Spinal cord (tissue), 10 donors: ENCODE measurements around the gene IL25. TPM values are rescaled to one million over a fixed set of nuclear protein-coding genes. Genes with fewer than 3 reads are reported as not detected.

Experiments
- DNase-seq, 6 donors: peaks; one replicate each; pipeline versions ENCODE4 v3.0.0 to v3.0.0-alpha.2; 2013 to 2015; ENCODE audit warnings: low spot score in 6 of 6, low read depth in 4 of 6
- H3K27ac ChIP-seq: one replicate; pipeline ENCODE4 v1.5.1; 2013; ENCODE audit warnings: low read depth, low read length, control low read depth
- H3K27me3 ChIP-seq: one replicate; pipeline ENCODE4 v1.6.1; 2013; ENCODE audit warnings: low read length; ENCODE audit not compliant: control insufficient read depth, insufficient read depth
- H3K36me3 ChIP-seq: one replicate; pipeline ENCODE4 v1.6.1; 2013; ENCODE audit warnings: low read length; ENCODE audit not compliant: control insufficient read depth, insufficient read depth
- H3K4me1 ChIP-seq: one replicate; pipeline ENCODE4 v1.6.1; 2013; ENCODE audit warnings: low read length; ENCODE audit not compliant: control insufficient read depth, insufficient read depth
- H3K4me3 ChIP-seq: one replicate; pipeline ENCODE4 v1.5.1; 2013; ENCODE audit warnings: low read depth, low read length, control low read depth
- H3K9me3 ChIP-seq: one replicate; pipeline ENCODE4 v1.6.1; 2013; ENCODE audit warnings: low read length; ENCODE audit not compliant: control insufficient read depth, insufficient read depth
- WGBS: methylation state at CpG from one replicate; pipeline ENCODE4 v1.1.5; 2013; ENCODE audit warnings: missing lambda C conversion rate; ENCODE audit not compliant: insufficient coverage; 5-methylcytosine and 5-hydroxymethylcytosine counted together
- polyA plus RNA-seq, 2 donors: library from polyadenylated mRNA; unstranded; fragments of 120-200 nt; gene quantifications; one replicate each; pipeline ENCODE4 v1.2.1, GENCODE V29; 2013; ENCODE audit not compliant: insufficient read length in 2 of 2
- total RNA-seq, 2 donors: library from RNA; depleted of rRNA in 1 of 2; stranded (reverse); fragments of 120-200 nt in 1 of 2; fragments of >200 nt in 1 of 2; gene quantifications; one replicate each; pipeline versions ENCODE4 v1.2.3 to v1.2.4, GENCODE V29; 2013 to 2014
- donor health status: healthy.

IL25 gene
- total and polyA plus RNA-seq, 4 donors: not detected

- Histone ChIP-seq H3K27me3 (no peaks in the 10 kb centered on the region), H3K27ac (no peak overlapping the region), H3K9me3 (no peaks in the 10 kb centered on the region), H3K36me3 (no peaks in the 10 kb centered on the region), H3K4me1 (peaks cover 15% of the 10 kb centered on the region), H3K4me3 (no peak overlapping the region)
- WGBS: 90% methylated on average over 12 of the region's 13 CpGs
- DNase-seq: no peak
Observed at GRCh38 chr14:23405516-23406025, 33.0 kb downstream of the IL25 start.

- Histone ChIP-seq H3K36me3 (no peaks in the 10 kb centered on the region), H3K9me3 (no peaks in the 10 kb centered on the region), H3K27ac (no peak overlapping the region), H3K4me3 (no peak overlapping the region), H3K4me1 (peaks cover 15% of the 10 kb centered on the region), H3K27me3 (no peaks in the 10 kb centered on the region)
- 12% methylated on average over 4 of the region's 4 CpGs for WGBS
- DNase-seq: peak in 5 of 6 donors; percentile 13 to 73 (median 29)
Observed at GRCh38 chr14:23406244-23406643, 33.6 kb downstream of the IL25 start.

- 91% methylated on average over 14 of the region's 15 CpGs for WGBS
- no peak for DNase-seq
- no peaks in the 10 kb centered on the region for H3K36me3 ChIP-seq
Observed at GRCh38 chr14:23406725-23407355, 34.2 kb downstream of the IL25 start.

GRCh38 chr14:23407516-23408306, 35.1 kb downstream of the IL25 start, which contains the start of gene MYH6:
MYH6 (minus strand) TSS chr14:23408273; CDS start chr14:23407223, 1,050 bp downstream.
- Histone ChIP-seq H3K36me3 (no peaks in the 10 kb centered on the region), H3K4me3 (no peak within 1 kb of the TSS)
- WGBS: 83% methylated on average over 15 of the region's 15 CpGs

More at GRCh38 chr14:23406725-23407355, 34.2 kb downstream of the IL25 start:
- Histone ChIP-seq H3K4me1 (peaks cover 15% of the 10 kb centered on the region), H3K27me3 (no peaks in the 10 kb centered on the region), H3K27ac (no peak overlapping the region), H3K9me3 (no peaks in the 10 kb centered on the region), H3K4me3 (no peak overlapping the region)

GRCh38 chr14:23408307-23408630, 35.7 kb downstream of the IL25 start:
- Histone ChIP-seq H3K27me3 (no peaks in the 10 kb centered on the region), H3K4me1 (peaks cover 15% of the 10 kb centered on the region), H3K27ac (no peak overlapping the region), H3K4me3 (no peak overlapping the region), H3K9me3 (no peaks in the 10 kb centered on the region), H3K36me3 (no peaks in the 10 kb centered on the region)
- DNase-seq: no peak
- WGBS: 58% methylated on average over 3 of the region's 5 CpGs

More at GRCh38 chr14:23407516-23408306, 35.1 kb downstream of the IL25 start, which contains the start of gene MYH6:
- H3K9me3 ChIP-seq: no peaks in the 10 kb centered on the region
- peaks cover 15% of the 10 kb centered on the region for H3K4me1 ChIP-seq
- H3K27ac ChIP-seq: no peak within 1 kb of the TSS
- no peak for DNase-seq
- H3K27me3 ChIP-seq: no peaks in the 10 kb centered on the region

- Histone ChIP-seq H3K27ac (no peak overlapping the region), H3K9me3 (no peaks in the 10 kb centered on the region), H3K4me3 (no peak overlapping the region), H3K27me3 (no peaks in the 10 kb centered on the region), H3K4me1 (peaks cover 15% of the 10 kb centered on the region), H3K36me3 (peaks cover 4% of the 10 kb centered on the region)
- no peak for DNase-seq
- WGBS: no CpG with 5 or more reads among the region's 2 CpGs
Observed at GRCh38 chr14:23409475-23409874, 36.9 kb downstream of the IL25 start.

- WGBS: 87% methylated on average over 8 of the region's 14 CpGs
- Histone ChIP-seq H3K36me3 (peaks cover 4% of the 10 kb centered on the region), H3K4me3 (no peak overlapping the region), H3K4me1 (peaks cover 15% of the 10 kb centered on the region), H3K9me3 (no peaks in the 10 kb centered on the region), H3K27me3 (no peaks in the 10 kb centered on the region), H3K27ac (no peak overlapping the region)
- DNase-seq: no peak
Observed at GRCh38 chr14:23409966-23410635, 37.5 kb downstream of the IL25 start.

GRCh38 chr14:23411563-23412525, 39.2 kb downstream of the IL25 start:
- H3K4me1 ChIP-seq: peaks cover 9% of the 10 kb centered on the region
- no peaks in the 10 kb centered on the region for H3K9me3 ChIP-seq
- H3K4me3 ChIP-seq: no peak overlapping the region
- H3K27ac ChIP-seq: no peak overlapping the region
- 85% methylated on average over 11 of the region's 14 CpGs for WGBS
- H3K27me3 ChIP-seq: no peaks in the 10 kb centered on the region
- DNase-seq: no peak
- peaks cover 10% of the 10 kb centered on the region for H3K36me3 ChIP-seq

- no peak overlapping the region for H3K27ac ChIP-seq
- 91% methylated on average over 13 of the region's 16 CpGs for WGBS
- DNase-seq: no peak
- peaks cover 9% of the 10 kb centered on the region for H3K4me1 ChIP-seq
- no peak overlapping the region for H3K4me3 ChIP-seq
- H3K36me3 ChIP-seq: peaks cover 17% of the 10 kb centered on the region
- H3K27me3 ChIP-seq: no peaks in the 10 kb centered on the region
- no peaks in the 10 kb centered on the region for H3K9me3 ChIP-seq
Observed at GRCh38 chr14:23413681-23414080, 41.1 kb downstream of the IL25 start.
